HG03457 (cell line): Measurements from ENCODE around the gene NIPAL4.

Source experiments
- ATAC-seq: cut with Tn5 transposase; IDR thresholded peaks from one replicate; pipeline ENCODE4 v1.9.1; 2021; ENCODE audit warnings: moderate number of reproducible peaks; ENCODE audit not compliant: unreplicated experiment

NIPAL4 gene

GRCh38 chr5:157513182-157513581 lies 53.2 kb downstream of the NIPAL4 start:
- ATAC-seq: no peak

- no peak for ATAC-seq
Measured at GRCh38 chr5:157514974-157515373, 55.0 kb downstream of the NIPAL4 start.

GRCh38 chr5:157516006-157516405 lies 56.0 kb downstream of the NIPAL4 start:
- ATAC-seq: no peak

- no peak for ATAC-seq
Measured at GRCh38 chr5:157516626-157517325, 56.8 kb downstream of the NIPAL4 start.

GRCh38 chr5:157518963-157519362 lies 59.0 kb downstream of the NIPAL4 start:
- ATAC-seq: peak; percentile 57

- ATAC-seq: peak; percentile 60
Measured at GRCh38 chr5:157519579-157520253, 59.7 kb downstream of the NIPAL4 start.

- no peak for ATAC-seq
Measured at GRCh38 chr5:157520911-157521703, 61.1 kb downstream of the NIPAL4 start.

- ATAC-seq: no peak
Measured at GRCh38 chr5:157521704-157522029, 61.7 kb downstream of the NIPAL4 start.

GRCh38 chr5:157523976-157524375 lies 64.0 kb downstream of the NIPAL4 start:
- ATAC-seq: no peak
